Psoas muscle (tissue), 8 donors: ENCODE measurements around the gene SRRM3. TPM values are rescaled to one million over a fixed set of nuclear protein-coding genes. Genes with fewer than 3 reads are reported as not detected.
"Not testable (repeated sequence)": the region's sequence is repeated elsewhere in the genome, so short reads cannot be mapped to it uniquely, and the experiment has no call there.

Experiments used
- ATAC-seq, 4 donors: fragments of 200-7000 bp; cut with Tn5 transposase; one replicate each; pipeline ENCODE4 v1.9.1; 2020; ENCODE audit warnings: moderate library complexity in 3 of 4, mild to moderate bottlenecking in 2 of 4
- DNase-seq, 2 donors: peaks; one replicate each; pipeline ENCODE4 v3.0.0-alpha.2; 2020
- H3K27ac ChIP-seq: fragments of 200-600 bp; one replicate; pipeline ENCODE4 v1.8.0; 2022
- H3K27me3 ChIP-seq, 3 donors: fragments of 200-600 bp in 1 of 3; one replicate each; pipeline versions ENCODE4 v1.6.1 to v1.8.0; 2013 to 2022; ENCODE audit warnings: low read length in 2 of 3, mild to moderate bottlenecking in 2 of 3, moderate library complexity in 1 of 3; ENCODE audit not compliant: insufficient read depth in 3 of 3
- H3K36me3 ChIP-seq, 2 donors: fragments of 200-600 bp in 1 of 2; one replicate each; pipeline versions ENCODE4 v1.6.1 to v1.8.0; 2013 to 2022; ENCODE audit warnings: low read depth in 1 of 2, mild to moderate bottlenecking in 1 of 2, moderate library complexity in 1 of 2; ENCODE audit not compliant: insufficient read depth in 1 of 2
- H3K4me1 ChIP-seq: fragments of 200-600 bp; one replicate; pipeline ENCODE4 v1.8.0; 2022
- H3K4me3 ChIP-seq: fragments of 200-600 bp; one replicate; pipeline ENCODE4 v1.8.0; 2022; ENCODE audit warnings: mild to moderate bottlenecking
- H3K9me3 ChIP-seq: fragments of 200-600 bp; one replicate; pipeline ENCODE4 v1.8.0; 2022
- CTCF ChIP-seq: fragments of 200-600 bp; IDR thresholded peaks from one replicate; pipeline ENCODE4 v1.8.0; 2022; ENCODE audit warnings: antibody characterized with exemption
- WGBS, 3 donors: extraction: QIAGEN DNeasy Blood & Tissue Kit; methylation state at CpG; one replicate each; pipeline versions ENCODE4 v1.1.6 to v1.1.7; 2013; 5-methylcytosine and 5-hydroxymethylcytosine counted together
- intact Hi-C, 2 donors: fragments of 100-400 bp; cut with DNase I; formaldehyde crosslinking; loops; one replicate each; pipeline versions ENCODE4 v1.11.0 to v1.14.2; 2022
- polyA plus RNA-seq, 3 donors: library from polyadenylated mRNA; stranded (reverse); fragments of 200-250 nt; gene quantifications; one replicate each; pipeline ENCODE4 v1.2.3, GENCODE V29; 2013
- total RNA-seq, 4 donors: library from RNA; stranded (reverse); fragmentation: NEBNext Ultra II Directional in 2 of 4; extraction: Animal tissue kit (Norgen Biotek cat#: 25700) in 2 of 4; gene quantifications; one replicate each; pipeline versions ENCODE4 v1.2.1 to v1.2.4, GENCODE V29; 2021 to 2023
- donor health status: healthy with polysubstance abuse.
- donor health status: DM: no; HTN: no; CAD: no; lungs with moderate emphysema.
- donor health status: Bipolar disorder and iron deficiency.
- donor health status: healthy.
- donor health status: DM: yes; HTN: yes; CAD: no.
- donor health status: DM: no; HTN: no; CAD: no.
- donor health status: DM: no; HTN: no; CAD: no.
- donor health status: DM: yes; HTN: yes; CAD: no.

Gene SRRM3
- total and polyA plus RNA-seq, 7 donors: 0.48 to 5.4 (median 0.69) TPM

- intact Hi-C loops: no loop called here
- Histone ChIP-seq H3K36me3 (no peaks in the 10 kb centered on the region), H3K27ac (no peak overlapping the region), H3K4me3 (no peak overlapping the region), H3K9me3 (no peaks in the 10 kb centered on the region), H3K27me3 (no peaks in the 10 kb centered on the region), H3K4me1 (no peaks in the 10 kb centered on the region)
- ATAC-seq: no peak
- WGBS, 3 donors: 85 to 86% (median 86%) methylated on average over 10 to 12 of the region's 12 CpGs
- DNase-seq: peak in 1 of 2 donors; percentile 35
- TF ChIP-seq CTCF: no peak
Observed at GRCh38 chr7:76173566-76174205, 28.0 kb upstream of the SRRM3 start.

- intact Hi-C loops: loop anchor here (2.0 to 5.0 kb wide), 2 partner anchors 85 to 138 kb away; no protein-coding TSS in a partner anchor
- H3K4me3 ChIP-seq, H3K27ac ChIP-seq, H3K36me3 ChIP-seq, H3K9me3 ChIP-seq, H3K4me1 ChIP-seq, H3K27me3 ChIP-seq, ATAC-seq: not testable (repeated sequence)
- peak in 1 of 2 donors; percentile 31 for DNase-seq
- WGBS, 3 donors: 92 to 94% (median 94%) methylated on average over 11 of the region's 11 CpGs
Observed at GRCh38 chr7:76176951-76177350, 24.7 kb upstream of the SRRM3 start.

GRCh38 chr7:76179686-76180085 lies 22.0 kb upstream of the SRRM3 start:
- H3K9me3 ChIP-seq: no peaks in the 10 kb centered on the region
- H3K36me3 ChIP-seq: no peaks in the 10 kb centered on the region
- intact Hi-C loops: loop anchor here (2.0 to 5.0 kb wide), 3 partner anchors 83 to 179 kb away; partner anchors contain the start of gene YWHAG (in 1 of the 2)
- H3K4me3 ChIP-seq: no peak overlapping the region
- no peak overlapping the region for H3K27ac ChIP-seq
- TF ChIP-seq CTCF: no peak
- no peaks in the 10 kb centered on the region for H3K27me3 ChIP-seq
- DNase-seq (peak in 1 of 2 donors; percentile 24), ATAC-seq (no peak)
- H3K4me1 ChIP-seq: no peaks in the 10 kb centered on the region
- 86 to 95% (median 90%) methylated on average over 10 of the region's 10 CpGs for WGBS, 3 donors

GRCh38 chr7:76182225-76182960 lies 19.3 kb upstream of the SRRM3 start:
- Histone ChIP-seq H3K9me3 (no peaks in the 10 kb centered on the region), H3K4me3 (no peak overlapping the region), H3K27me3 (no peaks in the 10 kb centered on the region), H3K27ac (no peak overlapping the region), H3K4me1 (no peaks in the 10 kb centered on the region), H3K36me3 (no peaks in the 10 kb centered on the region)
- DNase-seq (no peak), ATAC-seq (no peak)
- TF ChIP-seq CTCF: no peak
- 61 to 78% (median 71%) methylated on average over 7 of the region's 7 CpGs for WGBS, 3 donors
- intact Hi-C loops: no loop called here

- 30 to 36% (median 32%) methylated on average over 21 of the region's 21 CpGs for WGBS, 3 donors
- Histone ChIP-seq H3K27me3 (no peaks in the 10 kb centered on the region), H3K36me3 (no peaks in the 10 kb centered on the region), H3K4me1 (no peaks in the 10 kb centered on the region), H3K4me3 (no peak overlapping the region), H3K27ac (no peak overlapping the region), H3K9me3 (no peaks in the 10 kb centered on the region)
- DNase-seq (no peak), ATAC-seq (no peak)
- intact Hi-C loops: no loop called here
- TF ChIP-seq CTCF: no peak
Observed at GRCh38 chr7:76185187-76185896, 16.4 kb upstream of the SRRM3 start.
